Left lobe of liver (tissue), 2 donors: ENCODE data around the gene DNAJC12. TPM values are rescaled to one million over a fixed set of nuclear protein-coding genes. Genes with fewer than 3 reads are reported as not detected.
A peak's percentile ranks its signal among the peaks of the same experiment; 100 is the strongest.
"Not testable (repeated sequence)": the region's sequence is repeated elsewhere in the genome, so short reads cannot be mapped to it uniquely, and the experiment has no call there.

ENCODE experiments used
- ATAC-seq: fragments of 200-7000 bp; cut with Tn5 transposase; one replicate; pipeline ENCODE4 v1.9.1; 2020; ENCODE audit warnings: mild to moderate bottlenecking, moderate library complexity
- DNase-seq: peaks from one replicate; pipeline ENCODE4 v3.0.0-alpha.2; 2020; ENCODE audit warnings: low spot score
- total RNA-seq: library from RNA; stranded (reverse); gene quantifications from one replicate; pipeline ENCODE4 v1.2.1, GENCODE V29; 2021
- donor health status: DM: no; HTN: no; CAD: no; lungs with moderate emphysema.
- donor health status: DM: no; HTN: yes; CAD: no.

DNAJC12 gene
- total RNA-seq, 1 donor from 2014 or later, result 14.3 TPM

DNA sequence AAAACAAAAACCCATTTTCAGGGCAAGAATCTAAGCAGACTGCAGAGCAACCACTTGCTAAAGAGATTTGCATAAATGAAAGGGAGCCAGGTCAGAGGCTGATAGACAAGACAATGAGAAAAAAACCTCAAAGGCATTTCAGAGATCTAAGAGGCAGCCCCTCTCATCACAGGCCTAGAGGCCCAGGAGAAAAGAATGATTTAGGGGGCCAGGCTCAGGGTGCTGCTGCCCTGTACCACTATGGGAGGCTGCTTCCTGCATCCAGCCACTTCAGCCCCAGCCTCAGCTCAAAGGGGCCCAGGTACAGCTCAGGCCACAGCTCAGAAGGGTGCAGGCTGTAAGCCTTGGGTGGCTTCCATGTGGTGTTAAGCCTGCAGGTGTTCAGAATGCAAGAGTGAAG, 3.7 kb upstream of the DNAJC12 start:
- DNase-seq (no peak), ATAC-seq (no peak)

DNA sequence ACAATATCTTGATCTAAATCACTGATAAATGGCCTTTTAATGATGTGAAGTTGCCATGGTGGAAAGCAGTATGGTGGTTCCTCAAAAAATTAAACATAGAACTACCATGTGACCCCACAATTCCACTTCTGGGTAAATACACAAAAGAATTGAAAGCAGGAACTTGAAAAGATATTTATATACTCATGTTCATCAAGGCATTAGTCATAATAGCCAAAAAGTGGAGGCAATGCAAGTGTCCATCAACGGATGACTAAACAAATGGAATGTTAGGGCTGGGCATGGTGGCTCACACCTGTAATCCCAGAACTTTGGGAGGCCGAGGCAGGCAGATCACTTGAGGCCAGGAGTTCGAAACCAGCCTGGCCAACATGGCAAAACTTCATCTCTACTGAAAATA, 2.0 kb upstream of the DNAJC12 start:
- no peak for ATAC-seq
- DNase-seq, result no peak

DNA sequence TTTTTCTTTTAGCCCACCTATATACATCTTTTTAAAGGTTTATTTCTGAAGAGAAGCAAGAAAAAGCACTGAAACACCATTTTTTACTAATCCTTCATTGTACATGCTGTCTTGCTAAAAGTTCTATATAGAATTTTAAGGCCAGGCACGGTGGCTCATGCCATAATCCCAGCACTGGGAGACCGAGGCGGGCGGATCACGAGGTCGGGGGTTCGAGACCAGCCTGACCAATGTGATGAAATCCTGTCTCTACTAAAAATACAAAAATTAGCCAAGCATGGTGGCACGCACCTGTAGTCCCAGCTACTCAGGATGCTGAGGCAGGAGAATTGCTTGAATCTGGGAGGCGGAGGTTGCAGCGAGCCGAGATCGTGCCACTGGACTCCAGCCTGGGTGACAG, 1.5 kb upstream of the DNAJC12 start:
- DNase-seq, ATAC-seq: not testable (repeated sequence)

GRCh38 chr10:67836972-67837371, 1.0 kb downstream of the DNAJC12 start:
- ATAC-seq (no peak), DNase-seq (no peak)

GRCh38 chr10:67836488-67836887, 1.5 kb downstream of the DNAJC12 start:
- ATAC-seq (no peak), DNase-seq (no peak)

DNA sequence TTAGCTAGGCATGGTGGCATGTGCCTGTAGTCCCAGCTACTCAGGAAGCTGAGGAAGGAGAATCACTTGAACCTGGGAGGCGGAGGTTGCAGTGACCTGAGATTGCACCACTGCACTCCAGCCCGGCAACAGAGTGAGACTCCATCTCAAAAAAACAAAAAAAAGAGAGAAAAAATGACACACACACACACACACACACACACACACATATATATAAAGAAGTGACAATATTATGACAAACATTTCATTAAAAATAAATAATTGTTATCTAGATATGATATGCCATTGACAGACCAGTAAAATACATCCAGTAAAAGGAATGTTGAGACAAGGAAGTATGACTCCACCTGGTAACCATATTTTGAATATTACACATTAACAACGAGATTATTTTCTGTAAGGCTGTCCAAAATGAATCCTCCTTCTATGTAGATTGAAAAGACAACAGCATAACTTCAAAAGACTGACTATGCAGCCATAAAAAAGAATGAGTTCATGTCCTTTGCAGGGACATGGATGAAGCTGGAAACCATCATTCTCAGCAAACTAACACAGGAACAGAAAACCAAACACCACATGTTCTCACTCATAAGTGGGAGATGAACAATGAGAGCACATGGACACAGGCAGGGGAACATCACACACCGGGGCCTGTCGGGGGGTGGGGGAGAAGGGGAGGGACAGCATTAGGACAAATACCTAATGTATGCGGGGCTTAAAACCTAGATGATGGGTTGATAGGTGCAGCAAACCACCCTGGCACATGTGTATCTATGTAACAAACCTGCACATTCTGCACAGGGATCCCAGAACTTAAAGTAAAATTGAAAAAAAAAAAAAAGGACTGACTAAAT, 2.2 kb downstream of the DNAJC12 start:
- not testable (repeated sequence) for DNase-seq, ATAC-seq

GRCh38 chr10:67834375-67834774, 3.6 kb downstream of the DNAJC12 start:
- no peak for ATAC-seq
- DNase-seq, result no peak

GRCh38 chr10:67827811-67828210, 10.2 kb downstream of the DNAJC12 start:
- ATAC-seq (peak; percentile 98), DNase-seq (peak; percentile 88)

DNA sequence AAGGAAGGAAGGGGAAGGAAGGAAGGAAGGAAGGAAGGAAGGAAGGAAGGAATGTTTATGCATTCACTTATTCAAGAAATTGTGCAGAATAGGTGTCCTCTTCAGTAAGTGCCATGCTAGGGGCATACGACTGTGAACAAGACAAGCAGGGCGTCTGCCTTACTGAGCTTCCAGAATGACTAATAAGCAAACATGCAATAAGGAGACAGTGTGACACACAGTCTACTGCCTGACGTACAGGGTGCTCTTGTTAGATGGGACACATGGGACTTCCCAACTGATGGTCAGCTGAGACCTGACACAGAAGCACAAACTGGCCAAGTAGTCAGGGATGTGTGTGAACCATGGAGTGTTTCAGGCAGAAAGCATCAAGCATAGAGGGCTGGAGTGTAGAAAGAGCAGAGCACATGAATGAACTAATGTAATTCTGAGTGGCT, 18.2 kb downstream of the DNAJC12 start:
- ATAC-seq (no peak), DNase-seq (no peak)

DNA sequence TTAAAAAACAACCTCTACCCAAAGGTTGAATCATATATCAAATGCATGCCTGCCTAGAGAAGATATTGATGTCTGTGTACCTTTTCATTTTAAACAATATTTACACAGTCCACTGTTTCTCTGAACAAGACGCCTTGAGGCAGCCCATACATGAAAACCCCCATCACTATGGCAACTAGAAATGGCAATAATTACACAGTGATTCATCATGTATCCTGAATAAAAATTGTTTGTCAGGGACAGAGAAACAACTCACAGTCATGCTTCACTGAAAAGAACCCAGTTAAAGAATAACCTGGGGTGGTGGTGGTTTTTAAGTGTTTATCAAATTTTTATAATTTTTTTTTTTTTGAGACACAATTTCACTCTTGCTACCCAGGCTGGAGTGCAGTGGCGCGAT, 19.7 kb downstream of the DNAJC12 start:
- DNase-seq, result no peak
- no peak for ATAC-seq

- ATAC-seq (no peak), DNase-seq (no peak)
Observed at GRCh38 chr10:67816719-67817118, 21.3 kb downstream of the DNAJC12 start.

DNA sequence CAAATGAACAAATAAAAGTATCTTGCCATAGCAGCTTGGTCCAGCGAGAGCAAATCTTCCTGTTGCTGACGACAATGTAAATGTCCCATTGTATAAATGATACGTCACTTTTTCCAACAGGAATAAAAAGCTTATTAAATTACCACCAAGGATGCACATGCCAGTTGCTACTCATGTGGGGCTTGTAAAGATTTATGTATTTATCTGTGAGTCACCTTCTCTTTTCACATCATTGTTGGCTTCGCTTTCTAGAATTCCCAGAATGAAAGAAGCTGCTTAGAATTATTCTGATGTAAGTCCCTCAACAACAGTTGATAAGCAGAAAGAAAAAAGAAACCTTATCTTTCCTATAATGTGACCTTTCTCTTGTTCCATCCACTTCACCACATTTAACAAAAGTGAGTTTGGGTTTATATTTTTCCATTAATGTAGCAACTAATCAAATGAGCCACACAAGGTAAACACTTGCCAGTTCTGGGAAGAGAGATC, 22.4 kb downstream of the DNAJC12 start:
- no peak for ATAC-seq

DNA sequence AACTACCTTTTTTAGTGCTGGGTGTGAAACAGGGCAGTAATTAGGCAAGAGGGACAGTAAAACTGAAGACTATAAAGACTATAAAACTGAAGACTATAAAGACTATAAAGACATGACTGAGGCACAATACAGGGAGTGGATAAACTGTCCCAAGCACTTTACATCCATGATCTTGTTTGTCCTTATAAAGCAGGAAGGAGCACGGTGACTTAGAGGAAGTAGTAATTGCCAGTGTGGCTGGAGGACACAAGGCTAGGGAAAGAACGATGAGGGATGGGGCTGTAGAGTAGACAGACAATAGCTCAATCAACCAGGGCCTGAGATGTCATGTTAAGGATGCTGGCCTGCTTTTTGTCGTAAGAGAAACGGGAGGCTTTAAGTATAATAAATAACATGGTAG, 26.0 kb downstream of the DNAJC12 start:
- DNase-seq (no peak), ATAC-seq (no peak)

More for the DNA sequence above, 22.4 kb downstream of the DNAJC12 start:
- DNase-seq, result no peak

- no peak for ATAC-seq
- no peak for DNase-seq
Observed at GRCh38 chr10:67809107-67809506, 28.9 kb downstream of the DNAJC12 start.

- no peak for DNase-seq
- peak; percentile 62 for ATAC-seq
Observed at GRCh38 chr10:67808704-67809103, 29.3 kb downstream of the DNAJC12 start.

GRCh38 chr10:67807855-67808456, 30.0 kb downstream of the DNAJC12 start:
- no peak for DNase-seq

DNA sequence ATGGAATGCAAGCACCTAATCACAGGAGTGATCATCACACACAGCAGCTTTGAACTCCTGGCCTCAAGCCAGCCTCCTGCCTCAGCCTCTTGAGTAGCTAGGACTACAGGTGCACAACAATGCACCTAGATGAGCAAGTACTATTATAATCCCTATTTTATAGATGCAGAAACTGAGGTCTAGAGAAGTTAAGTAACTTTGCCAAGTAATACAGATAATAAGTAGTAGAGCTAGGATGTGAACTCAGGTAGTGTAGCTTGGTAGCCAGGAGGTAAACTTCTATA, 33.7 kb downstream of the DNAJC12 start:
- DNase-seq (peak; percentile 49), ATAC-seq (no peak)

More at GRCh38 chr10:67807855-67808456, 30.0 kb downstream of the DNAJC12 start:
- no peak for ATAC-seq

DNA sequence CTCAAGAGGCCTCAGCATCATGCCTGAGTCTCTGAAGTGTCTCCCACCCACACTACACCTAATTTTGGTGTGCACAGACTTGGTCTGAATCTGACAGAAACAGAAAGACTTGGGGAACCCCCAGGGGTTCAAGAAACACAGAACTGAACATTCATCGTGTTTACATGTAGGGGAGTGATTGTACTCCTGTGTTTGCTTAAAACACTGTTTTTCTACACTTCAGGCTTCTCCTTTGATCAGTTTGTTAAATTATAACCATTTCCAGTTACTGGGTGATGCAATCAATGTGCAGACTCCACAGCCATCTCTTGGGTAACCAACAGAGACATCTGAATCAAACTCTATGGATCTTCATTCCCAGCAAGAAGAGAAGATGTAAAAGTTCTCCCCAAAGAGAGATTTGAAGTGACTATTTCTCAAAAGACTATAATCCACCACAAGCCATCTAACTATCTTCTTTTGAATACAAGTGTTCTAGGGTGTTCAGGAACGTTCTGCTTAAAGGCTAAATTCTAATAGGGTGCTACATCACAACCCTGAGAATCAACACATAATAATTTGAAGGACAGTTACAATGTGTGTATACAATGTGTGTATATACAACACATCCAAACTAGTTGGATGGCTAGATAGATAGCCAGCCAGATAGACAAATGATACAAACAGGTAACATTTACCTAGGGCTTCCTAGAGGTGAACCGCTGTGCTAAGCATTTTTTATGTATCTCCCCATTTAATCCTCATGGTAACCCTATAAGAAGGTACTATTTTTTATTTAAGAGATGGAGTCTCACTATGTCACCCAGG, 34.2 kb downstream of the DNAJC12 start:
- peak; percentile 71 for ATAC-seq
- DNase-seq, result no peak

DNA sequence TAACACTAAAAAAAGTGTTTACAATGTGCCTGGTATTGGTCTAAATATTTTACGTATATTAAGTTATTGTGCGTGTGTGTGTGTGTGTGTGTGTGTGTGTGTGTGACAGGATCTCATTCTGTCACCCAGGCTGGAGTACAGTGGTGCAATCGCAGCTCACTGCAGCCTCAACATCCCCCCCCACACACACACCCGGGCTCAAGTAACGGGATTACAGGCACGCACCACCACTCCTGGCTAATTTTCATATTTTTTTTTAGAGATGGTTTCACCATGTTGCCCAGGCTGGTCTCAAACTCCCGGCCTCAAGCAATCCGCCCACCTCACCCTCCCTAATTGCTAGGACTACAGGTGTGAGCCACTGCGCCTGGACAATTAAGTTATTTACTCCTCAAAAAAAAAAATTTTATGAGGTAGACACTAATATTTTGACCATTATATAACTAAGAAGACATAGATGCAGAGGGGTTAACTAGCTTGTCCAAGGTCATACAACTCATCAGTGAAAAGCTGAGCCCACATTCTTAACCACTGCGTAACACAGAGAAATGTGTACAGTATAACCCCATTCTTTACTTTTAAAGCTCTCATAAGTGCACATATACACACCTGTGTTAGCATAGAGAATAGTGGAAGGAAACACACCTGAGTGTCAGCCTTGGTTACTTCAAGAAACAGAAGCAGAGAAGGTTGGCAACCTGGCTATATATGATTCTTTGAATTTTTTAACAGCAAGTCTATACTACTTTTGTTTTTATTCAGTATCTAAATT, 35.0 kb downstream of the DNAJC12 start:
- ATAC-seq, result peak; percentile 9

DNA sequence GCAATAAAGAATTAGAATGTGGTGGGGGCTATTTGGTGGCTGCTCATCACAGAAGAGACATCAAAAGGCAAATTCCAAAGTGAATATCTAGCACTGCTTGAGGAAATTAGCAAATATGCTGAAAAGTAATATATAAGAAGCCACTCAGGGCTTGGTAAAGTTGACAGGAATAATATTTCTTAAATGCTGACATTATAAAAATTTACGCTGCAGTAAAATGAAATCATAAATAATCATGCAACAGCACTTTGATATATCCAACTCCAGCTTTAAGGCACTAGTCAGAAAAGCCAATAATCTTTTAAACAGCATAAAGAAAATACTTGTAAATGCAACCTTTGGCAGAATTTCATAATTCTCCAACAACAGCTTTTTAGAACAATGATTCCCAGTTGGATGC, 36.9 kb downstream of the DNAJC12 start:
- ATAC-seq (no peak), DNase-seq (no peak)

More for the DNA sequence above, 35.0 kb downstream of the DNAJC12 start:
- DNase-seq, result no peak
